SH-SY5Y (cell line): ENCODE data around the gene ARHGAP20.

Source experiments
- GATA2 ChIP-seq: IDR thresholded peaks from 2 replicates; pipeline ENCODE4 v1.6.1; 2011; ENCODE audit warnings: mild to moderate bottlenecking, low read depth, low read length
- GATA3 ChIP-seq: IDR thresholded peaks from 2 replicates; pipeline ENCODE4 v1.6.1; 2011; ENCODE audit warnings: low read depth, mild to moderate bottlenecking, low read length, moderate library complexity

Gene ARHGAP20, protein sequence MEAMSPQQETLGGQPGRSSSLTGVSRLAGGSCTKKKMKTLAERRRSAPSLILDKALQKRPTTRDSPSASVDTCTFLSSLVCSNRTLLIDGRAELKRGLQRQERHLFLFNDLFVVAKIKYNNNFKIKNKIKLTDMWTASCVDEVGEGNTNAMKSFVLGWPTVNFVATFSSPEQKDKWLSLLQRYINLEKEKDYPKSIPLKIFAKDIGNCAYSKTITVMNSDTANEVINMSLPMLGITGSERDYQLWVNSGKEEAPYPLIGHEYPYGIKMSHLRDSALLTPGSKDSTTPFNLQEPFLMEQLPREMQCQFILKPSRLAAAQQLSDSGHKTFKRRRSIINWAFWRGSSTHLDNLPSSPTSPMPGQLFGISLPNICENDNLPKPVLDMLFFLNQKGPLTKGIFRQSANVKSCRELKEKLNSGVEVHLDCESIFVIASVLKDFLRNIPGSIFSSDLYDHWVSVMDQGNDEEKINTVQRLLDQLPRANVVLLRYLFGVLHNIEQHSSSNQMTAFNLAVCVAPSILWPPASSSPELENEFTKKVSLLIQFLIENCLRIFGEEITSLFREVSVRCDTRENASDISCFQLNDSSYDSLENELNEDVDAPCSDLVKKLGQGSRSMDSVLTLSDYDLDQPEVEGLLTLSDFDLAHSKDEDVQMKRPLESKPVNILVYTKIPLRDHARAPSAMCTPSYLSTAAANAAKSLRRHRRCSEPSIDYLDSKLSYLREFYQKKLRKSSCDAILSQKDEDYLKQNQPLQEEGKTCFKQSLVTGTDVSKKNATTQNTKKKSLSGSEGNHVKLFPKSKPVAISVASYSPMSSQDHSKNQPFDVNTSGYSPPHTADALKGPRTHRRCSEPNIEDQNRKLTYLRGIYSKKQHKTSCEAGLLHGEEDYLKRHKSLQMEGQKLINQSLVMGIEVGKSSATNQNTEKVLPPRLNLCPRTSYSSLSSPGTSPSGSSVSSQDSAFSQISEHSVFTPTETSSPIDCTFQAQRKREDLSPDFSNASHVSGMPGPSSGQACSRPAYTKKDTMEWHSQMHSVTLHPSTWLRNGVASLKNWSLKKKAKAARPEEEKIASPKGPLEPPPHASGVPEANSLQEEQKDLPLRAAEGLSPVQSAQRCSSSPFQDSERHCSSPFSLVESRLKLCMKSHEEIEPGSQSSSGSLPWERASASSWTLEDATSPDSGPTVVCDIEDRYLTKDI

DNA sequence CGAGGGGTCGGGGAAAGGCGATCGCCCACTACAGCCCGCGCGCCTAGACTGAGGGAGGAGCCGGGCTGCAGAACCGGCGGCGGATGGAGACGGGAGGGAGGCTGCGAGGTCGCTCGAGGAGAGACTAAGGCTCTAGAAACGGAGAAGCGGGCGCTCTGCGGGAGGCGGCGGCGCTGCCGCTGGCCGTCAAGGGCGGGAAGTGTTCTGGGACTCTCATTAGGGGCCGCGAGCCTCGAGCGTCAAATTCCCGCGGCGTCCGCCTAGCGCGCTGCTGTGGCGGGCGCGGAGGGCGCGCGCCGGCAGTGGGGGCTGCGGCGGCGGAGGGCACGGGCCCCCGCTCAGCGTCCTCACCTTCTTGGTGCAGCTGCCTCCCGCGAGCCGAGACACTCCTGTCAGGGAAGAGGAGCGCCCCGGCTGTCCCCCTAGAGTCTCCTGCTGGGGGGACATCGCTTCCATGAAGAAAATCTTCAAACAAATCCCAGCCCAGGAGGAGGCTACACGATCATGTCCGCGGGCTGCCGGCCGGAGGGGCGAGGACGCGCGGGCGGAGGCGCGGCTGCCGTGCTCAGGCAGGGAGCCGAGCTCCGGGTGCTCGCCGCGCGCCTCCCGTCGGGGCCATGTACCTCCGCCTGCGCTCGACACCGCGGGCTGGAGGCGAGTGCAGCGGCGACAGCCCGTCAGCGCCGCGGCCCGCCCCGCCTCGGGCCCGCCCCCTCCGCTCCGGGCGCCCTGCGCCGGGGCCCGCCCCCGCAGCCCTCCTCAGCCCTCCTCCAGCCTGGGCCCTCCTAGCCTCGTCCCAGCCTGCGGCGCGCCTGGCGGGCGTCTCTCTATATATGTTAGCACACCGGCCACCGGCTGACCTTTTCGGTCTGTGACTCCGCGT lies at the start of gene ARHGAP20:
Gene ARHGAP20, minus strand, starts transcription at position 662 of the 883 bp plus-strand sequence. Its CDS starts 206 bp downstream, at position 456.
- TF ChIP-seq GATA3: no peak
- TF ChIP-seq GATA2: no peak

DNA sequence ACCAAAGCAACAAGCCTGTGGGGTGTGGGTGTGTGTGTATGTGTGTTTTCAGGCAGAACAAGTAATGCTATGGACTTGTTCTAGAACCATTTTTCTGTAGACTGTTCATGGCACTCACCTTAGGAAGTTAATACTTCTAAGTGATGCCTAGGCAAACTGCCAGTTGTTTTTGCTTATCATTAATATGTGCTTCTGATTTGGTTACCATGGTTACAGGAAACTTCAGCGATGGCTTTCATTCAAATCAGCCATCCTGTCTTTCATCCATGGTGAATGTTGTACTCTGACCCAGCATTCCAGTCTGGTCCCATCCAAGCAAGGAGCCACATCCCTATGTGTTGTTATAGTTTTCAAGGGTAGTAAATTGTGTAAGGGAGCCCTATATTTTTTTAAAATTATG lies 49.8 kb upstream of the ARHGAP20 start:
- TF ChIP-seq GATA2 (no peak), GATA3 (no peak)

DNA sequence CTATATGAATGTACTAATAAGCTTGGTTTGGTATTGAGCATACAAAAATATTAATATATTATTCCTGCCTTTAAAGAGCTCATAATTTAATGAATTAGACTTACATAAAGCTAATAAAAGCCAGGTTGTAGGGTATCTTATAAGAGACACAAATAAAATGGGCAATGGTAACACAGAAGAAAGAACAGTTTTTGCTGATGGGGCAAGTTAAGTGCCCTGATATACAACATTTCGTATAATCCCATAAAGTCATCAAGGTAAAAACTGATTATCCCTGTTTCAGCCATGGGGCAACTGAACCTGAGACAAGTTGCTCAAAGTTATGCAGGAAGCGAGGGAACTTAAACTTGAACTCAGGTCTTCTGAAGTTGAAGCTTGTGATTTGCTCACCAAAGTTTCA lies 48.9 kb upstream of the ARHGAP20 start:
- TF ChIP-seq GATA2 (no peak), GATA3 (no peak)

DNA sequence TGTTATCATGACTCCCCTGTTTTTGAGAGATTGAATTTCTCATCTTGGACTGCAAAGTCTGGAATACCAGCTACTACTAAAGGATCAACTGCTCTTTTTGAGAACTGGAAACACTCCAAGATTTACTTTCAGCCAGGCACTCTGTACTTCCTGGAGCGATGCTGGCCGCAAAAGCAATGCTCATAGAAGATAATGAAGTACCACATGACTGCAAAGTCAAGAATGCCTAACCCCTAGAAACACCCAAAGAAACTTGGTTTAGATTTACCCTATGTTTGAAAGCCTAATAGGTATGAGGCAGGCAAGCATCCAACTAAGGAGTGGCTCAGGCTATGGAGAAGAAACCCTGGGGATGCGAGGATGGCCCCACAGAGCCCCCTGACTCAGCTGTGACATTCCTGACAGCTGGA lies 47.7 kb upstream of the ARHGAP20 start:
- TF ChIP-seq GATA3 (no peak), GATA2 (no peak)

DNA sequence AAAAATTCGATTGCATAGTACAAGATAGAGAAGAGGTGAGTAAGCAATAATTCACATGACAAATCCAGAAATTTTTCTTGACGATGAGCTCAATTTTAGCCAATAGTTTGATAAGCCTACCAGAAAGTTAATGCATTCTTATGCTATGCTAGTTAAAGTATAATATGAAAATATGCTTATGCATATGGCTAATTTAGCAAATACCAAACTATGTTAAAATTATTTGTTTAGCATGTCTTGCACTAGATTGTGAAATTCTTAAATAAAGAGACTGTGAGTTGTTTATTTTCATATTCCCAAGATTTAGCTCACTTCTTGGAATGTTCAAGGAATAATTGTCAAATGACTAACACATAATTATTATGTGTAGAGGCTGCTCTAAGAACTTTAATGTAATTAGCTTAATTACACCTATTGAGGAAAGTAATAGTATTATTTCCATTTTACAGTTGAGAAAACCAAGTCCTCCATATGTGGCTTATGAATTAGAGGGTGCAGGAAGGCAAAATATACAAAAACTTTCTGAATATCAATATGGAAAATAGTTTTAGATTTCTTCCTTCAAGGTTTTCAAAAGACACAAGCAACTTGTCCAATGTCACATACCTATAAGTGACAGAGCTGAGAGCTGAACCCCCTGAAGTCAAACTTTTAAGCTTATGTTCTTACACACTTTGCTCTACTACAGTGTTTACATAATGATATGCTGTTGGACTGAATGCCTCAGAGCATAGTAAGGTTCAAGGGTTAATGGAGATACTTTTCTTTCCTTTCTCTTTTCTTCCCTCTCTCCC lies 45.9 kb upstream of the ARHGAP20 start:
- no peak for TF ChIP-seq GATA3
- TF ChIP-seq GATA2: no peak

DNA sequence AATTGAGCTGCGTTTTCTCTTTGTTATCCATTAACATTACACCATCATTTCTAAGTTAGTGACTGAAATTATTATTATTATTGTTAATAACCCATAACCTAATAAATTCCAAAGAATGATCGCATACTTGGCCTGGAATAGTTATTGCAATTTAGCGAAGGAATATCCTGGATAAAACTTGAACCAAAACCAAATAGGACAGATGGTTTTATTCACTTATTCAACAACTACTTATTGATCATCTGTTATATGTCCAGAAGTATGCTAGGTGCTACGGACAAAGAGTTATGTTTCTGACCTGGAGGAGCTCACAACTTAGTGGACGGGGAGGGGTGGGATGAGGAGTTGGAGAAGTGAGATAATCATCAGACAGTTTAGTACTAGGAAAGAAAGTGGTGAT lies 44.8 kb upstream of the ARHGAP20 start:
- TF ChIP-seq GATA3 (no peak), GATA2 (no peak)

DNA sequence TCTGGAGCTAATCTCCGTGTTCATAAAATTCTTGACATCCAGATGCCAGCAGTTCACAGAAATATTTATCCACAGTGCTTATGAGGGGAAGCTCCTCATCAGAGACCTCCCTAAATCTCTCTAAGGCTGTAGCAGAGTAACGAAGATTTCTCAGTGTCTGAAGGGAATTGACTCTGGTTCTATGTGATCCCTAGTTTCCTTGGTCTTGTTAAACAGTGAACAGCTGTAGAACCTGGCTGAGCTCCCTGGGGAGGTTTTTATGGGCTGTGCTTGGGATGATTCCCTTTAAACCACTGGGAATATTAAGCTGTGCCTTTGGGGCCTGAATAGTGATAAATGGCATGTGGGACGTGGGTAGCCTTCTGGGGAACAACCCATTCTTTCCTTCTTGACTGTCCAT lies 43.7 kb upstream of the ARHGAP20 start:
- TF ChIP-seq GATA2: no peak
- TF ChIP-seq GATA3: no peak

DNA sequence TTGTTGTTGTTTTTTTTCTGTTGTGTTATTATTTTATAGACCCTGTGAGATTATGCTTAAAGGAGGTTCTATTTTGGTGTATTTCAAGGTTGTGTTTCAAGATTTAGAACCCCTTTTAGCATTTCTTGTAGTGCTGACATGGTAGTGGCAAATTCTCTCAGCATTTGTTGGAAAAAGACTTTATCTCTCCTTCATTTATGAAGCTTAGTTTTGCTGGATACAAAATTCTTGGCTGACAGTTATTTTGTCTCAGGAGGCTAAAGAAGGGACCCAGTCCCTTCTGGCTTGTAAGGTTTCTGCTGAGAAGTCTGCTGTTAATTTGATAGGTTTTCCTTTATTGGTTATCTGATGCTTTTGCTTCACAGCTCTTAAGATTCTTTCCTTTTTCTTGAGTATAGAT lies 40.7 kb upstream of the ARHGAP20 start:
- no peak for TF ChIP-seq GATA3
- no peak for TF ChIP-seq GATA2

DNA sequence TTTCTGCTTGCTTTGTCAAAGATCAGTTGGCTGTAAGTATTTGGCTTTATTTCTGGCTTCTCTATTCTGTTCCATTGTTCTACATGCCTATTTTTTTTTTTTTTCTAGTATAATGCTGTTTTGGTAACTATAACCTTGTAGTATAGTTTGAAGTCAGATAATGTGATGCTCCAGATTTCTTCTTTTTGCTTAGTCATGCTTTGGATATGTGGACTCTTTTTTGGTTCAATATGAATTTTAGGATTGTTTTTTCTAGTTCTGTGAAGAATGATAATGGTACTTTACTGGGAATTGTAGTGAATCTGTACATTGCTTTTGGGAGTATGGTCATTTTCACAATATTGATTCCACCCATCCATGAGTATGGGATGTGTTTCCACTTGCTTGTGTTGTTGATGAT lies 37.9 kb upstream of the ARHGAP20 start:
- TF ChIP-seq GATA3 (no peak), GATA2 (no peak)

DNA sequence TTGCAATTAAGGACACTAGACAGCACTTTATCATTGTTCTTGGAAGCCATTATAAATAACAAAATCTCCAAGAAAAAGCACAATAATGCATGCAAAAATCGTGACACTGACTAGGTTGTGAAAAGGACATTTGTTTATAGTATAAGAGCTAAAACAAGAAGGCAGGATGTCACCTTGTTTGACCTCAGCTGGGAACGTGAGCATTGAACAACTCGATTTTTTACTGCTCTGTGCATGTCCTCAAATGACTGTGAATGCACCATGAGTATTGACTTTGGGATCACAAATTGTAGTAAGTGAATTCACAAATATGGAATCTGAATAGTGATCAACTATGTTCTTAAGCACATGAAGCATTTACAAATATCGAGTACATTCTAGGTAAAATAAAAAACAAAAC lies 35.3 kb upstream of the ARHGAP20 start:
- TF ChIP-seq GATA3 (no peak), GATA2 (no peak)

DNA sequence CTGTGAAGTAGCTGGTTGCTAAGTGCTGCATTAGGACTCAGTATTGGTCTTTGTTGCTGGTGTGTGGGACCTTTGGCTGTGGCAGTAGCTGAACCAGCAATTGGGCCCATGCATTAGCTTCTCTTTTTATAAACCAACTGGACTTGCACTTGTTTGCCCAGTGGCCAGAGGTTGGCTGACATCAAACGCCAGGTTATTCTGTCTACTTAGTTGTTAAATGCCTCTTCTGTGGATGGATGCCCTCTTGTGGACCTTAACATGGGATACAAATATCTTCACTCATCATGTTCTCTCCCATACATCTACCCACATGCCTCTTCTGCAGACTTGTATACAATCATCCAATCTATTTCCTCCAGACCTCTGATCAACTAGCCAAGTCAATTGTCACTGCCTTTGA lies 26.4 kb upstream of the ARHGAP20 start:
- TF ChIP-seq GATA2 (no peak), GATA3 (no peak)

DNA sequence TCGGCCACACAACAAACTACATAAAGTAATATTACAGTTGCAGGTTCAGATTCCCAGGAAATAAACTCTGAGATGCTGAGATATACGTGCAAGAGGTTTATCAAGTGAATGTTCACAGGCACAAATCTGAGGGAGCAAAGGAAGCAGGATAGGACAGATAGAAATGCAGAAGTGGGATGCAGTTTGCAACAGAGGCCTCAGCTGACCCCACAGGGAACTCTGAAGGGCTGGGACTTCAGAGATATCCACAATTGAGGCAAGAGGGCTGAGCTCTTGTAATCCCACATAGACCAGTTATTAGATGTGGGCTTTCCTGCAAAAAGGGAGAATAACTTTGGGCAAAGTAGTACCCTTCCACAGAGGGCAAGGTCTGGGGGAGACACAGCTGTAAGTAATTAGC lies 25.4 kb upstream of the ARHGAP20 start:
- TF ChIP-seq GATA3 (no peak), GATA2 (no peak)
